ENCODE results near the gene LRP1B. TPM values are rescaled to one million over a fixed set of nuclear protein-coding genes. Genes with fewer than 3 reads are reported as not detected.

LRP1B gene
- total RNA-seq, 1 experiment from 2014 or later, result 1.4 TPM

- DNase-seq (ENCODE audit: low spot score), result no peak
Measured at GRCh38 chr2:141151611-141152286, 979.1 kb downstream of the LRP1B start.

DNA sequence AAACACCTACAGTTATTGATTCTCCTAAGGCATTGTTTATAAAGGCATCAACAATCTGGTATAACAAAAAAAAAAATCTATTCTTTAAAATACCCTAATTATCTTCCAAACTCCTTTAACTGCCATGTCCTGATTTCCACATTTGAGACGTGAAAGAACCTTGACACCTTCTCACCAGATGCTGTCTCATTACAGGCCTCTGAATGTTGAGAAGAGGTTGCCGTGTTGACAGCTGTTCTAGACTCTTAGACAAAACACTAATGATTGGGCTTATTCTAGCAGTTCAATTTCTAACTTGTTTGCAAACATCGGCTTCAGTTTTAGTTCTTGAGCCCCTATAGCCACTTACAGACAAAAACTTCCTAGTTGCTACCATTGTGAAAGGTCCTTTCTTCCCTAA, 988.8 kb downstream of the LRP1B start:
- DNase-seq (ENCODE audit: low spot score), result no peak

GRCh38 chr2:141137122-141137693, 993.6 kb downstream of the LRP1B start:
- no peak for DNase-seq (ENCODE audit: low spot score)

DNA sequence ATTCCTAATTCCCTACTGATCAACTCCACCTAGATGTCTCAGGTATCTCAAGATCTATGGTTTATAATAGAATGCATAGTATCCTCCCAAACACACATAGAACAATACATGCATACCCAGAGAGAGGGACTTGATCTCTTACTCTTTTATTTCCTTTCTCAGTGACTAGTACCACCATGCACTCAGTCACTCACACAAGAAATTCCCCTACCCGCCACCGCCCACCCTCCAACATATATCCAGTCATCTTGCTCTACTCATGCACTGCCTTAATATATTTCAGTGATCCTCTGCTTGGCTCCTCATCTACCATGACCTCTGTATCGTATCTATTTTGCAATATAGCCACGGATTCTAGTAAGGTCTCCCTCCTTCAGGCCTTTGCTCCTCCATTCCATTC, 996.9 kb downstream of the LRP1B start:
- no peak for DNase-seq (ENCODE audit: low spot score)

GRCh38 chr2:141125432-141125831, 1005.4 kb downstream of the LRP1B start:
- no peak for DNase-seq (ENCODE audit: low spot score)

DNA sequence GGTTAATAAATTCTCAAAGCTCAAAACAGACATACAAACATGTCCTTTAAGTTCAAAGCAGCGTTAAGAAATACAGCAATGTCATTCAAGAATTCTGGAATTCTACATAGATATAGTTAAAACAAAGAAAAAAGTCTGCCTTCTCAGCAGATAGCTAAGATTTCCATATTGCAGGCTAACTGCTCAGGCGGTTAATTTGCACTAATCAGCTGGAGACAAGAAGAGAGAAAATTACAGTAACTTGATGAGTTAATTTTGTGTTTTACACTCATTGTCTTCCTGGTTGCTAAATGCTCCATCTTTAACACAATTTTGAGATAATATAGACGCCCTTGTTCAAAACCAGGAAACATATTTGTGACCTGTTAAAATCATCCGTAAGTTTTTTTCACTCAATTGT, 1012.0 kb downstream of the LRP1B start:
- no peak for DNase-seq (ENCODE audit: low spot score)

DNA sequence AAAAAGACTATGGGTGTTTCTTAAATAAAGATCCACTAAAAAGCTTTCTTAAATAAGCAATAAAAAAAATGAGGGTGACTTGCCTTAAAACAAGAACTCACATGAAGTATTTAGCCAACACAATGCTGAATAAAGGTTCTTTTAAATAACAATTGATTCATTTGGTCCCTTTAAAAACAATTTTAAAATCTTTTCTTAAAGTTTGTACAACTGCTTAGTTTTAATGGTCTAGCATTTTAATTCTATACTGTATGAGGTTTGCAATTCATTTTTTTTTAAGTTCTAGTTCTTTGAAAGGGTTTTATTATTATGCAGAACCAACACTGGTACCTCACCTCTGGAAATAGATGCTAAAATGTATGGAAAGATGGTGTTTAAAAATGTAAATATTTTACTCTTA, 1017.5 kb downstream of the LRP1B start:
- no peak for DNase-seq (ENCODE audit: low spot score)

GRCh38 chr2:141109633-141110032, 1021.2 kb downstream of the LRP1B start:
- no peak for DNase-seq (ENCODE audit: low spot score)

DNA sequence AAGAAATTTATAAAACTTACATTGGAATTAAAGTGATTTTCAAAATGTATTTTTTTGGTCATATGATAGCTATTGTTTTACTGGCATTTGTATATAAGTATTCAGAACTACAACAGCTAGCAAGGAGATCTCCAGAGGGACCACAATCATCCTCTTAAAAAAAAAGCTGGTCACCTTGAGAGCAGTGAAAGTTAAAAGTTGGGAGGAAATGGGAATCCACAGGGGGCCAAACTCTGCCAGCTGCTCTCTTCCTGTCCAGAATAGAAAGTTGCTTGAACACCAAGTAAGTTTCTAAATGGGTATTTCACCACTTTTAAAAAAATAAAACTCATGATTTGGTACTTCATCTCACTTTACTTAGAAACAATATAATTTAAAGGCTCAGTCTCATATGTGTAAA, 1025.1 kb downstream of the LRP1B start:
- no peak for DNase-seq (ENCODE audit: low spot score)

DNA sequence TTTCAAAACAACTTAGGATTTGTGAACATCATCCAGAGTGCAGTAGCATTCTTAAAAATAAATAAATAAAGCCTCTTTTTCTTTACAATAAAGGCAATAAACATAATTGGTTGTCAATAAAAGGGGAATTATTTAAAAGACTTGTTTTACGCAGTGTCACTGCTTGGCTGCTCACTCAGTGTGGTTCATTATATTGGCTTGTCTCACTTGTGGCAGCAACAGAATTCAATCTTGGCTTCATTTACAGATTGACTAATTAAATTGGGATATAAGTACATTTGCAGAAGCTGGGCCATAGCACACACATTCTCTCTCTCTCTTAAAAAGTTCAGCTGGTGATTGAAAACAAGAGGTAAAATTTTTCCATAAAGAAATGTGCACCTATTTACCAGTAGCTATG, 1027.6 kb downstream of the LRP1B start:
- DNase-seq (ENCODE audit: low spot score), result no peak

GRCh38 chr2:141079231-141079630, 1051.6 kb downstream of the LRP1B start:
- no peak for DNase-seq (ENCODE audit: low spot score)

- no peak for DNase-seq (ENCODE audit: low spot score)
Measured at GRCh38 chr2:141075753-141076152, 1055.1 kb downstream of the LRP1B start.

GRCh38 chr2:141068053-141068682, 1062.6 kb downstream of the LRP1B start:
- no peak for DNase-seq (ENCODE audit: low spot score)

- DNase-seq (ENCODE audit: low spot score), result no peak
Measured at GRCh38 chr2:141065042-141065441, 1065.8 kb downstream of the LRP1B start.

DNA sequence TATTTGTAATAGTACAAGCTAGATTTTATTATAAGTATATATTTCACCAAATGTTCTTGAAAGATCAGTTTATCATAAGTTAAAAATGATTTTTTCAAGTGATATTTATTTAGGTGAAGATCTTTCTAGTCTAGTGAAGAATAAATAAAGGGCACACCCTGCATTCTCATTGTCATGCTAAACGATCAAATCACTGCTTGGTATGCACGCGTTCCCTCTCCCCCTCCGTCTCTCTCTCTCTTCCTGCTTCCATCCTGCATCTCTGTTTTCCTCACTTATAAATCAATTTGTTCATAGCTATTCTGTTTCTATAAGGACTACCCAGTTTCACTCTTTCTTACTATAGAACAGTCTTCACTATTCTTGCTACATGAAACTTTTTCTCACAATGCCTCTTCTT, 1067.4 kb downstream of the LRP1B start:
- DNase-seq (ENCODE audit: low spot score), result no peak

DNA sequence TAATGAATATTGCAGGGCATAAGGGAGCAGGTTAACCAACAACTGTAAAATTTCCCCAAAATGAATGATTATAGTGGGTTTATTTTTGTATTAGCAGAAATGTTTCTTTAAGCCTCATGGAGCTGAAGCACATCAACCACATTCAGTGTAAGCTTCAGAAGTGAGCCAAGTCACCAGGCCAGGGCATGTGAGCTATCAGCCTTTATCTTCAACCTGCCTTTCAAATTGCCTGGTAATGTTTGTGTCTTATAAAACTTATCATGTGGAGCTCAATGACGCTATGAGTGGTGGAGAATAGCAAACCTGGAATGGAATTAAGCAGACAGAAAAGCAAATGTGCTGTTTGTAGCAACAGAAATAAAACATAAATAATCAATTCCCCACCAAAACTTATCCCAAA, 1068.4 kb downstream of the LRP1B start:
- no peak for DNase-seq (ENCODE audit: low spot score)

DNA sequence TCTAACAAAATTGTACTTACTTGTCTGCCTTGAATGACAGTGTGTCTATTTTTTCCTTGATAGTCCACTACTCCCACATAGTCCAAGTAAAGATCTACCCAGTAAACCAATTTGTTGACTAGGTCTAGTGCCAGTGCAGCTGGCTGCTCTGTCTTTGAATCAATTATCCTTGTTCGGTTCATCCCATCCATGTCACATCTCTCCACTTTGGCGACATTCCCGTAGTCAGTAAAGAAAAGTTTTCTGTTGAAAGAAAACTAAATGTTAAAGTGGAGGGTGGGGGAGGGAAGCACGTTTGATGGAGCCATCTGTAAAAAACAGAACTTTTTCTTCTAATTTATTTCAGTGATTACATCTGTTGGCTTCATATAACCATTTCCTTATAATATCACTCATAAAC, 1068.8 kb downstream of the LRP1B start:
- DNase-seq (ENCODE audit: low spot score), result no peak

- DNase-seq (ENCODE audit: low spot score), result no peak
Measured at GRCh38 chr2:141058556-141058955, 1072.3 kb downstream of the LRP1B start.

GRCh38 chr2:141055531-141055930, 1075.3 kb downstream of the LRP1B start:
- DNase-seq (ENCODE audit: low spot score), result no peak

DNA sequence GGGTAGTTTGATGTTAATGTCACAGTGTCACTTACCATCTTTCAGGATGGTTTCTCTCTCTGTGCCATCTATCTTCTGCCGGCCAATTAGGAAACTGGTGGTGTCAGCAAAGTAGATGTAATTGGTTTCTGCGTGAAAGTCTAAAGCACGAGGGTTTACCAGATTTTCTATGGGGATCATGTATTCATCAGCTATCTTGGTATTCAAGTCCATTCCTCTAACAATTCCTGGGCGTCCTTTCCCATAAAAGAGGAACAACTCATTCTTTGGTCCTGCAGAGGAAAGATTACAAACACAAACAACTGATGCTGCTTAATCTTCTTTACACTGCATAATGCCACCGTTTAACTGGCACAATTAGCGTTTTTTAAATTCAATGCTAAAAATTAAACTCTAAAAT, 1081.9 kb downstream of the LRP1B start:
- no peak for DNase-seq (ENCODE audit: low spot score)

DNA sequence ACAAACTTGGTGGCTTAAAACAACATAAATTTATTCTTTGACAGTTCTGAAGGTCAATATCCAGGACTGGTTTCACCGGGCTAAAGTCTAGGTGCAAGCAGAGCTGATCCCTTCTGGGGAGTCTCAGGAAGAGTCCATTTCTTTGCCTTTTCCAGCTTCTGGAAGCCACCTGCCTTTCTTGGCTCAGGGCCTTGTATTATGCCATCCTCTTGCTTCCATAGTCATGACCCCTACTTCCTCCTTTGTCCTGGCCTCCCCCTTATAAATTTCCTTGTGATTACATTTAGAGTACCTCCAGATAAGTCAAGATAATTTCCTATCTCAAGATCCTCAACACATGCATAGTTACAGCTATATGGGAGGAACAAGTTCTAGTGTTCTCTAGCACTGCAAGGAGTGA, 1089.5 kb downstream of the LRP1B start:
- DNase-seq (ENCODE audit: low spot score), result no peak

- DNase-seq (ENCODE audit: low spot score), result no peak
Measured at GRCh38 chr2:141038341-141038740, 1092.5 kb downstream of the LRP1B start.

GRCh38 chr2:141037361-141037760, 1093.5 kb downstream of the LRP1B start:
- DNase-seq (ENCODE audit: low spot score), result no peak

Measured in H4 (cell line).